NCI-H2196 treated with DMSO at 0.1 percent for 48 hours (cell line): ENCODE measurements around the gene MFN2.

Experiments used
- DNase-seq: peaks from one replicate; lab custom pipeline; 2025; ENCODE audit not compliant: unreplicated experiment; lab: John Stamatoyannopoulos, UW

MFN2 gene

DNA sequence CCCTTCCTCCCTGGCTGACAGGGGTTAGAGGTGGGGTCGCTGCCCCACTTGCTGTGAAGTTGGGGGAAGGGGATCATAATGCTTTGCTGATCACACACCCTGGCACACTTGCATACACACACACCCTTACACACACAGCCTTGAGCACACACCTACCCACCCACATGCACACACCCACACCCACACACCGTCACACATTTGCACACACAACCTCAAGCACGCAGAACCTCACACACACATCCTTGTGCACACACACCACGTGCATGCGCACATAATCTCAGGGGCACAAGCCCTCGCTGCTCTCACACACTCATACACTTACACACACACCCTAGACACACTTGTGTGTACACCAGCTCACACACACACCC is 66.5 kb downstream of the MFN2 start:
- DNase-seq = no peak

DNA sequence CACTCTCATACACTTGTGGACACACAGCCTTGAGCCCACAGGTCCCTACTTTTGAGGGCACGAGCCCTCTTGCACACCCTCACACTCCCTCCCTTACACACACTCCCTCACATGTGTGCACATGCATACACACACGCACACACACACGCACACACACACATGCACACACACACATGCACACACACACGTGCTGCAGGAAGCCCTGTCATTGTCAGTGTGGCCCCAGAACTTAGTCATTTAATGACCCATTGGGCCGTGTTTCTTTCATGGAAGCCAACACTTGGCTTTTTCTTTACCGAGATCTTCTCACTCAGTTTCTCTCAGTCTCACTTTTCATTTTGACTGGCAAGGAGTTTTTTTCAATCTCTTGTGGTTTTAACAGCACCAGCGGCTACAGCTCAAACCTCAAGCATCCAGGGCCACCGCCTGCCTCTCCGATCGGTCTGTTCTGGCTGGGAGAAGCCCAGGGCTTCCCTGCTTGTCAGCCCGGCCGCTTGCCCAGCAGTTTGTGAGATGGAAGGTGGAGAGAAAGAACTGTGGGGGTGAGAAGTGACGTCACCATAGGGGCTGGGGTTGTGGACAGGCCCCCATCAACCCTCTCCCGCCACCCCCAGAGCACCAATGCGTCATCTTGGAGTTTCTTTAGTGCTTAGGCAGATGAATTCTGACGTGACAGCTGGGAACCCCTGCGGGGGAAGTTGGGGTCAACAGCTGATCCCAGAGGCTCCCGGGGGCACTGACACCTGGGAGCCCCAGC is 67.1 kb downstream of the MFN2 start:
- DNase-seq = no peak

DNA sequence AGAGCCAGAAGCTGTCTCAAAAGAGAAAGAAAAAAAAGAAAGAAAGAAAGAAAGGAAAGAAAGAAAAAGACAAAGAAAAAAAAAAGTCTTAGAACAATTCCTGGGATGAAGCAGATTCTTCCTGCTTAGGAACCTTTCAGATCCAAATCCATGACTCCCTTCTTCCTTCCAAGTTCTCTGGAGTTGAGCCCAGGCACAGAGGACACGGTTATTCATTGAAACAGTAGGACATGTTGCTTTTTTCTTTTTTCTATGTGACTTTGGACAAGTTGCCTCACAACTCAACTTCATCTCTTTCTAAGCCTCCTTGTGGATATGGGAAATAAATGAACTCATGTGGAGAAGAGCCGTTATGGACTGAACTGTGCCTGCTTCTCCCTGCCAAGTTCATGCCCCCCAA is 68.1 kb downstream of the MFN2 start:
- DNase-seq = no peak

DNA sequence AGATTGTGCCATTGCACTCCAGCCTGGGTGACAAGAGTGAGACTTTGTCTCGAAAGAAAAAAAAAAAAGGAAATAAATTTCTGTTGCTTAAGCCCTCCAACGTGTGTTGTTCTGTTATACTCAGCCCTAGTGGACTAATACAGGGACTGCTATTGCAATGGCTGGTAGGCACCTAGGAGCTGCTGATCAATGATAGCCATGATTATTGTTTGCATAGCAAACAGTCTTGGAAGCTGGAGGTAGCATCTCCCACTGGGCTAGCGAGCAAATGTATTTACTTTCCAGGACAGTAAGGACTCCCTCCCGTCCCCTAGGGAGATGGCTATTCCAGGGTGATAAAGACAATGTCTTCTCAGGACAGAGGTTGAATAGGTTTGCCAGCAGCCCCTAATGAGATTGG is 69.4 kb downstream of the MFN2 start:
- DNase-seq = no peak

DNA sequence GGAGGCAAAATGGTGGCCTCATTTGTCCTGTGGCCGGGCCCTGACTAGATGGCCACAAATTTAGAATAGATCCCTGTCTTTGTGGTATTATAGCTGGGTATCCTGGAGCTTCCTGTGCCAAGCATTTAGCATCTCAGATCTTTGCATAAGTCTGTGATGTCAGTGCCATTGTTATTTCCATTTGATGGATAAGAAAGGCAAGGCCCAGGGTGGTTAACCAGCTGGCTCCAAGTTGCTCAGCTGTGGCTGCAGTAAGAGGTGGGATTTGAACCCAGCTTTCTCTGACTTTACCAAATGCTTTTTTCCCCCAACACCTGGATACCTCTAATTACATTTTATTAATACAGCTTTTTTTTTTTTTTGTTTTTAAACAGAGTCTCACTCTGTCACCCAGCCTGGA is 71.1 kb downstream of the MFN2 start:
- DNase-seq = no peak

DNA sequence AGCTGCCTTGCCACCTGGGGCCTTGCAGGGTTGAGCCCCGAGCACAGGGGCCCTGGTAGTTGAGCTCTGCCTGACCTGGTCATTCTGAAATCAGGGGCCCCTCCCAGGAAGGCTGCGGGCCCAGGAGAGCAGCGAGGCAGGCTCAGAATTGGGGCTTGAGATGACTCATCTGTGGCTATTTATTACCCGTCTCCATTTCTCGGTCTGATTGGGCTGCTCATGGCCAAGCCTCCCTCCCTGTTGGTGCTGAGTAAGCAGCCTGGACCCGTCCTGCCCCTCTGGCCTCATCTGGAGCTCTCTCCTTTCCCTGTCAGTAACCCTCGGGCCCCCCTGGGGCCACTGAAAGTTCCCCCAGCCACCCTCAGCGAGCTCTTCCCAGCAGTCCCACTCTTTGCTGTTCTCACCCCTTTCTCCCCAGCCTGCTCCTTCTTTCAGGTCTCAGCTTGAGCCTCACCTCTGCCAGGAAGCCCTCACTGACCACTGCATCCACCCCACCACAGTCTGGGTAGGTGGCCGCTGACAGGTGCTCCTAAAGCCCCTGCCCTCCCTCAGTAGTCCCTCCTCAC is 71.8 kb downstream of the MFN2 start:
- DNase-seq = peak; percentile 5

DNA sequence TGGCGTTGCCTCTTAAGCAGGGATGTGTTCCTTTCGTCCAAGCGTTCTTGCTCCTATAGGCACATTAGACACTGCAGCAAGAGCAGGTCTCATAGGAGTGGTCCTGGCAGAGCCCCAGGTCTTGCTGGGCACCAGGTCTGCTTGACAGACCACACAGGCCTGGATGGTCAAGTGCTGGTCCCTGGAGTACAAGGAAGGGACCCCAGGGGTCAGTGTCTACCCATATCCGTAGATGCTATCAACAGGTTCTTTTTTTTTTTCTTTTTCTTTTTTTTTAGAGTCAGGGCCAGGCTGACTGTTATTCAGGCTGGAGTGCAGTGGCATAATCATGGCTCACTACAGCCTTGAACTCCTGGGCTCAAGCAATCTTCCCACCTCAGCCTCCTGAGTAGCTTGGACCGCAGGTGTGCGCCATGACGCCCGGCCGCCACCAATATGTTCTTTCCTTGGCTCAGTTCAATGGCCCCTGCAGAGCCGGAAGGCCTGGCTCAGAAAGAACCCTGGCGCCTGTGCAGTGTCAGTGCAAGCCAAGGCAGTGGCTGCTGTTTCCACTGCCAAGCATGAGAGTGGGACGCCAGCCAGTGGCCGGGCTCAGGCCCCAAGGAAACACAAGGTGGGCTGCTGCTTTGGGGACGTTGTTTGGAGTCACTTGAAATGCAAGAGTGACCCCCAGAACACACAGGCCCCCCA is 72.9 kb downstream of the MFN2 start:
- DNase-seq = no peak

DNA sequence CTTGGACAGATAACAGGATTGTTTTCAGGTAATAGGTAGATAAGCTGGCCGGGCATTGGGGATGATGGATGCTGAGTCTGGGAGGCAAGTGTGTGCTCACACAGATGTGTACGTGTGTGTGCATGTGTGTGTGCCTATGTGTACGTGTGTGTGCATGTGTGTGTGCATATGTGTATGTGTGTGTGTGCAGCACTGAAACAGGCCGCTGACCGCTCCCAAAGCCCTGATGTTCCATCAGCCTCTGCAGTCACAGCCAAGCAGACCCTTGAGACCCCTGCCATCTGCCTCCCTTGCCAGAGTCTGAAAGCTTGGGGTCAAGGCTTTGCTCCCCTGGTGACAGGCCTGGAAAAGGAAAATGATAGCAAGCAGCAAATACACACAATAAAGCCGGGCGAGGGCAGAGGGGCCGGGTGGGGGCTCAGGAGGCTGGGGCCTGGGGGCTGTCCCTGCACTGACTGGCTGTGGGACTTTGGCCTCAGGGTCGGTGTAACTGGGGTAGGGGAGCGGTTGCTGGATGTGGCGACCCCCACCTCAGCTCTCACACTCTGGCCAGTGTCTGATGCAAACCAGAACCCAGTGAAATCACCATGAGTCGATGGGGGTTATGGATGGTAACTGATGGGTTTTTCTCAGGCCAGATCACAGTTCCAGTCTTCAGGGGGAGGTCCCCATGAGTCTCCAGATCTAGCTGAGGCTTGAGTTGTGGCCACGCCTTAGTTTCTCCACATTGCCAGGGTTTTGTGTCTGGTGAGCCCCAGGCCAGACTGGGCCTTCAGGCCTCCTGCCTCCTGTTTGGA is 73.7 kb downstream of the MFN2 start:
- no peak for DNase-seq

DNA sequence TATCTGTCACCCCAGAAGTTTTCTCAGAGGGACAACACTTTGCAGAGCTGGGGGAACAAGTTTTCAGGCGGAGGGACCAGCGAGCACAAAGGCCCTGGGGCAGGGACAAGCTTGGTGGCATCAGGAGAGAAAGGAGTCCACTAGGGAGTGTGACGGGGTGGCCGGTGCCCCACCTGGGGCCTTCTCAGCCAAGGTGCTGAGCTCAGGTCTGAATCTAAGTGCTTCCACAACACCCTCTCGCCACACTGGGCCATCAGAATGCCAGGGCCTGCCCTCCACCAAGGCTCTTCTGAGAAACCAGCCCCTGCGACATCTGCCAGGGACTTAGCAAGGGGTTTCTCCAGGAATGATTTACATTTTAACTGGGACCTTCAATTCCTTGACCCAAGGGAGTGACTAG is 75.0 kb downstream of the MFN2 start:
- DNase-seq = no peak

DNA sequence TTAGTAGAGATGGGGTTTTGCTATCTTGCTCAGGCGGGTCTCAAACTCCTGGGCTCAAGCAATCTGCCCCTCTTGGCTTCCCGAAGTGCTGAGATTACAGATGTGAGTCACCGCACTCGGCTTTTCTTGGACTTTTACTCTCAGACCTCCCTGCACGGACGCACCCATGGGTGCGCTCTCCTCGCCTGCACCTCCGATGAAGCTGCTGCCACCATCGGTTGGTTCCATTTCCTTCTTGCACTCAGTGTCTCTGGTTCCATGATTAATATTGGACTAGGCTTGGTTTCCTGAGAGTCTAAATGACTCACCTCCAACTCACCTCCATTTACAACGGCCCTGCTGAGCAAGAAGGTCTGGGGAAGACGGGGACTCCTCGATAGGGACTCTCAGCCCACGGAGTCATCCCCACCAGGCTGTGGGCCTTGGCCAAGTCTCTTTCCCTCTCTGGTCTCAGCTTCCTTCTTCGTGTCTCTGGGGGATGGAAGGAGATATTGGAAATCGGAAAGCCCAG is 76.1 kb downstream of the MFN2 start:
- no peak for DNase-seq

DNA sequence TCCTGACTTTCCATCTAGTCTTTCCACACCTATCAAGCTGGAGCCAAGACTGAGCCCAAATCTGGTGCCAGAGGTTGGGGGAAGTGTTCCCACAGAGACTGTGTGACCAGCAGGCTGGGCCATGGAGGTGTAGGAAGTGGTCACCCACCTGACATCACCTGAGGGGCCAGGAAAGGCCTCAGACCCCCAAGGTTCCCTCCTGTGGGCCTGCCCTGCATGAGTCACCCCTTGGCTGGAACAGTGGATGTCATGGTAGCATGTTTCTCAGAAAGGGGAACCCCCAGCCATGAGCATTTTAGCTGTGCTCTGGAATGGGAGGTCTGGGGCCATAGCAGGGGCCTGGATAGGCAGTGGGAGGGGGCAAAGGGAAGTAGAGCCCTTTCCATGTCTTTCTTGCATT is 77.1 kb downstream of the MFN2 start:
- no peak for DNase-seq

DNA sequence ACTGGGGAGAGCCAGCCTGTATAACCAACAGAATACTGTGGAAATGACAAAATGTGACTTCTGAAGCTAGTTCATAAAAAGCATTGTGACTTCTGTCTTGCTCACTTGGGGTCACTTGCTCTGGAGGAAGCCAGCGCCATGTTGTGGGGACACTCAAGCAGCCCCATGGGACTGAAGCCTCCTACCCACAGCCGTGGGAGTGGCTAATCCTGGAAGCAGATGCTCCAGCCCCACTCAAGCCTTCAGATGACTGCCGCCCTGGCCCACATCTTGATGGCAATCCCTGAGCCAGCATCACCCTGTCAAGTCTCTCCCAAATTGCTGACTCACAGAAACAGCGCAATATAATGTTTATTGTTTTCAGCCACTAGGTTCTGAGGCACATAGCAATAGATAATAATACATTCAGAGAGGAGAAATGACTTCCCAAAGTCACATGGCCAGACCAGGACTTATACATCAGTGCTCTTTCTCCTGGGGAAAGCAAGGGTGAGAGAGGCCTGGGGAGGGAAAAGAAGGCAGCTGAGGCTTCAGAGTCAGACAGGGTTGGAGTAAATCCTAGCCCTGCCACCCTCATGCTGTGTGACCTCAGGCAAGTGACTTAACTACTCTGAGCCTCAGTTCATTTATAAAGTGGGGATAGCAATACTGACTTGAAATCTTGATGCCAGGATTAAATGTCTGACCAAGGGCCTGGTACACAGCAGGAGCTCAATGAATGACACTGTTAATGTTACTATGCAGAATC is 77.9 kb downstream of the MFN2 start:
- no peak for DNase-seq

DNA sequence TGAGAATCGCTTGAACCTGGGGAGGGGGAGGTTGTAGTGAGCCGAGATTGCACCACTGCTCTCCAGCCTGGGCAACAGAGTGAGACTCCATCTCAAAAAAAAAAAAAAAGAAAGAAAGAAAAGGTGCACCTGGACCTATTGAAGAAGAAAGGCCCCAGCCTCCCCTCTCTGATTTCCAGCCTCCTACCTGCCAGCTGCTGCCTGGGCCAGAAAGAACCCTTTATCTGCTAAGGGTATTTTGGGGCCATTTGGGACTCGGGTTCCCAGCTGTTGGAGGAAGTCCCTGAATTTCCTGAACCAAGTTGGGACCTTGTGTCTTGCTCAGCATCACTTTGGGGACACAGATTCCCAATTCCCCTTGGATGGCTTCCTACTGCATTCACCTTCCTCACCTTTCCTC is 79.0 kb downstream of the MFN2 start:
- no peak for DNase-seq

DNA sequence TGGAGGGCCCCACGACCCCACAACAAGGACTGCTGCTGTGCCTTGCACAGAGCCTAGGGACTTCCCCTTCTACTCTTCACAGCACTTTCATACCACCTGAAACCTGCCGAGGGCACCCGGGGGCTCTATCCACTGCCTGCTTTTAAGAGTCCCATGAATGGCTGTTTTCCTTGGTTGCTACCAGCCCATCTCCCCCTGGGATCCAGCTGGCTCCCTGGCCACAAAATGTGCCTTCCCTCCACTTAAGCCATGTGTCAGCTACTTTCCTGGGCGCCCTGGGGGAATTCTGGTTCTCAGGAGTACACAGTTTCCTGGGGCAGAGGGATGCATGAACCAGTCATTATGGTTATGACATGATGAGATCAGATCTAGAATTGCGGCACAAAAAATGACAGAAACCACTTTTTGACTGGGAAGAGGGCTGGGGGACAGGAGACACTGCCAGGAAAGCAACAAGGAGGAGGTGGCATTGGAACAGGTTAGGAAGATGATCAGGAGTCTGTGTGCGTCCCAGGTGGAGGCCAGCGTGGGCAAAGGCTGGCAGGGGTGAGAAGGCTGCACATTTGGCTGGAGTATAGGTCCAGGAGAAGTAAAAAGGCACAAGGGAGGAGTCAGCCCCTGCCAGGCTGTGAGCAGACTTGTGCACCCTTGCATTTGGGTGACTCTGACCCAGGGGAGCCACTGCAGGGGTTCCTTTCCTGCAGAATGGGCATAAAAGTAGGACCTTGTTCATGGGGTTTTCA is 79.6 kb downstream of the MFN2 start:
- DNase-seq = no peak

DNA sequence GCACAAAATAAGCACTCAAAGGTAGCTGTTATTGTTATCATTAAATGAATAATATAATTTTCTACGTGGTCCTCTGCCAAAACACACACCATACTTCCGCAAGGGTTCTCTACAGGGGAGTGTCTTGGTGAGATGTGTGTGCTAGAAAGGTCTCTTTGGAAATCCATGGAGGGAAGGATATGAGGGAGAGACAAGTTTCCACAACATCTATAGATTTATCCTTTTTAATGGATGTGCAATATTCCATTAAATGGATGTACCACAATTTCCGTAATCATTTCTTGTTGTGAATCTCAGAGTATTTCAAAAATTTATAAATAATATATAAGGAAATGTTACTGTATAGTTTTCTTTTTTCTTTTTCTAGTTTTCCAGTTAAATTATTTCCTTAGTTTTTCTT is 80.3 kb downstream of the MFN2 start:
- no peak for DNase-seq
